ENCODE data around the gene FBP1.

DNA sequence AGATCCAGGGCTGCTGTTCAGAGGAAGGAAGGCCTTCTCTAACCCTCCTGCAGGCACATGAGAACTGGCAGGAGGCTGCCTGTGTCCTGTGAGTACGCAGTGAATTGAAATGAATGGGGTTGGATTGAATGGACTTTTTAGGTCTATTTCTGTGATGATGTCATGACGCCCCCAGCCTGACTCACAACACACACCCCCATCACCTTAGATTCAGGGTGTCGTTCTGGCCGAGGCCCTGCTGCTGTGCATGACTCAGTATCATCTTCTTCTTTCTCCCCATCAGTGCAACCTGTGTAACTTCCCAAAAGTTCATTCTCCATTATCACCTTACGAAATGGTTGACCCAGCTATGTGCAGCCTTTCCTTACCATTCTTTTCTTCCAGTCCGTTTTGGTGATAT, 79.1 kb downstream of the FBP1 start:
- TF ChIP-seq EZH2 (IDR thresholded peaks at IDR 0.05; ENCODE audit: low read length, unreplicated experiment) = no peak
- TF ChIP-seq, protein P1, sequence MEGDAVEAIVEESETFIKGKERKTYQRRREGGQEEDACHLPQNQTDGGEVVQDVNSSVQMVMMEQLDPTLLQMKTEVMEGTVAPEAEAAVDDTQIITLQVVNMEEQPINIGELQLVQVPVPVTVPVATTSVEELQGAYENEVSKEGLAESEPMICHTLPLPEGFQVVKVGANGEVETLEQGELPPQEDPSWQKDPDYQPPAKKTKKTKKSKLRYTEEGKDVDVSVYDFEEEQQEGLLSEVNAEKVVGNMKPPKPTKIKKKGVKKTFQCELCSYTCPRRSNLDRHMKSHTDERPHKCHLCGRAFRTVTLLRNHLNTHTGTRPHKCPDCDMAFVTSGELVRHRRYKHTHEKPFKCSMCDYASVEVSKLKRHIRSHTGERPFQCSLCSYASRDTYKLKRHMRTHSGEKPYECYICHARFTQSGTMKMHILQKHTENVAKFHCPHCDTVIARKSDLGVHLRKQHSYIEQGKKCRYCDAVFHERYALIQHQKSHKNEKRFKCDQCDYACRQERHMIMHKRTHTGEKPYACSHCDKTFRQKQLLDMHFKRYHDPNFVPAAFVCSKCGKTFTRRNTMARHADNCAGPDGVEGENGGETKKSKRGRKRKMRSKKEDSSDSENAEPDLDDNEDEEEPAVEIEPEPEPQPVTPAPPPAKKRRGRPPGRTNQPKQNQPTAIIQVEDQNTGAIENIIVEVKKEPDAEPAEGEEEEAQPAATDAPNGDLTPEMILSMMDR (conservative IDR thresholded peaks at IDR 0.05; ENCODE audit: low read depth, low read length) = no peak
- no peak for TF ChIP-seq EZH2phosphoT487 (IDR thresholded peaks at IDR 0.05; ENCODE audit: borderline replicate concordance, low read length)
